GM19035 (cell line): ENCODE results near the gene CREB3L2.
A peak's percentile ranks its signal among the peaks of the same experiment; 100 is the strongest.
"Not testable (repeated sequence)": the region's sequence is repeated elsewhere in the genome, so short reads cannot be mapped to it uniquely, and the experiment has no call there.

Experiments
- ATAC-seq: cut with Tn5 transposase; IDR thresholded peaks from one replicate; pipeline ENCODE4 v1.9.1; 2021; ENCODE audit not compliant: unreplicated experiment

CREB3L2 gene

DNA sequence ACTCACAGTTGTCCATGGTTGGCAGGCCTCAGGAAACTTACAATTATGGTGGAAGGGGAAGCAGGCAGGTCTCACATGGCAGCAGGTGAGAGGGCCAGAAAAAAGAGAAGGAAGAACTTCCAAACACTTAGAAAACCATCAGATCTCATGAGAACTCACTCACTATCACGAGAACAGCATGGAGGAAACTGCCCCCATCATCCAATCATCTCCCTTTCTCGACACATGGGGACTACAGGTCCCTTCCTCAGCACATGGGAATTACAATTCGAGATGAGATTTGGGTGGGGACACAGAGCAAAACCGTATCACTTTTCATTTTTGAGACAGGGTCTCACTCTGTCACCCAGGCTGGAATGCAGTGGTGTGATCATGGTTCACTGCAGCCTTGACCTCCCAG is 12.3 kb upstream of the CREB3L2 start:
- not testable (repeated sequence) for ATAC-seq

DNA sequence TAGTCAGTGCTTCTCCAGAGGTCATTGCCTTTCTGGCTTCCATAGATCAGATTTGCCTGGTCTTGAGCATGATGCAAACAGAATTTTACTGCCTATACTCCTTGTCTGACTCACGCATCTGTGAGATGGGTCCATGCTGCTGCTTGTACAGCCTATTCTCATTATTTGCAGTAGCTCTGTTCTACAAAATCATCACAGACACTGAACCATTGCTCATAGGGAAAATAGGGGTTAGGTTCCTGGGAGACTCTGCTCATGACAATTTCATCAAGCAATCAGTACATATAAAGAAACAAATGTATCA is 7.4 kb upstream of the CREB3L2 start:
- ATAC-seq: no peak

DNA sequence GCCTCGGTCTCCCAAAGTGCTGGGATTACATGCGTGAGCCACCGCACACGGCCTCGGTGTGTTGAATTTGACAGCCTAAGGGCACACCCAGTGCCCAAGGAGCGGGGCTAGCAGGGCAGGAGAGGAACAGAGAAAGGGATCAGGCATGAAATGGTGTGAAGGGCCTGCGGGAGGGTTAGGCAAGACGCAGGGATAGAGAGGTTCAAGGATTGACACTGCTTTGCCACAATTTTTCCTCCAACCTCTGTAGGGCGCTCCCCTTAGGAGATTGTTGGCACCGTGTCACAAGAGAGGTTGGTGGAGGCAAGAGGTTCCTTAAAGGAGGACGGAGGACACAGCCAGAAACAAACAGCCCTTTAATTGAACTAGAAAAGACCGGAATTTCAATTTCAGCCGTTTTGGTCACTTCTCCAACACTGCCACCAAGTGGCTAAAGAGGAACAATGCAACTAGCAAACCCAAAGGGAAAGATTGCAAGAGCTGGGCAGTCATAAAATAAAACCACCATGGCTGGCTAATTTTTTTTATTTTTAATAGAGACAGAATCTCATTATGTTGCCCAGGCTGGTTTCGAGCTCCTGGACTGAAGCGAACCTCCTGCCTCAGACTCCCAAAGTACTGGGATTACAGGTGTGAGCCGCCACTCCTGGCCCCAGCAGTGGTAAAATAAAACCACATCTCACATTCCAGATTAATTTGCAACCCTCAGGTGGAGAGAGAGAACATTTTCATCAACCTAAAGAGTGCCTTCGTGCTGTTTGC is 6.9 kb upstream of the CREB3L2 start:
- no peak for ATAC-seq

DNA sequence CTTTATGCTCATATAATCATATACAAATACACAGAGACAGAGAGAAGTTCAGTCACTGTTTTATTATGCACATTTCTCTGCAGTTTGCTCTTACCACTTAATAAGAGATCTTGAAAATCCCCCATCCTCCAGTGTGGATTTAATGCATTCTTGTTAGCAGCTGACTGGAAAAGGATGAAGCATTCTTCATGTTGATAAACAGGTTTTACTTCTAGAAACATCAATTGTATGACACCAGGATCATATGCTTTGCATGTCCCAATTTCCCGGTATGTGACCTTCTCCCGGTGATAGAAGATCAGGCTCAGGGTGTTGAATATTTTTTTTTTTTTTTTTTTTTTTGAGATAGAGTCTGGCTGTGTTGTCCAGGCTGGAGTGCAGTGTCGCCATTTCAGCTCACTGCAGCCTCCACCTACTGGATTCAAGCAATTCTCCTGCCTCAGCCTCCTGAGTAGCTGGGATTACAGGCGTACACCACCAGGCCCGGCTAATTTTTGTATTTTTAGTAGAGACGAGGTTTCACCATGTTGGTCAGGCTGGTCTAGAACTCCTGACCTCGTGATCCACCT is 6.2 kb upstream of the CREB3L2 start:
- no peak for ATAC-seq

DNA sequence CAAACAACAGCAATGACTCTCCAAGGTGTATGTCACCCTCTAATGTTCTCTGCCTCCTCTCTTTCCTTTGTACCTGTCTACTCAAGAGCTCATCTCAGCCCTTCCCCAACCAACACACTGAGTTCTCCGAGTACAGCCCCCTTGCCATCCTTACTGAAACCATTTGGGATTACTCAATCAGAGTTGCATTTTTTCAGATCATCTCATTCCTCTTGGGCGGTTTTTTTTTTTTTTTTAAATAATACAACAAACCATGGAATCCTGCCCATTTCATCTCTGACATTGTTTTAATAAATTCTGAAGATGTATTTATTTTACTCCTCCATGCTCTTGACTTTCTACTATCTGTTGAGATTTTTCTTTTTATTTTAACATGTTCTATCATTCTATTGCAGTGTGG is 4.2 kb upstream of the CREB3L2 start:
- no peak for ATAC-seq

DNA sequence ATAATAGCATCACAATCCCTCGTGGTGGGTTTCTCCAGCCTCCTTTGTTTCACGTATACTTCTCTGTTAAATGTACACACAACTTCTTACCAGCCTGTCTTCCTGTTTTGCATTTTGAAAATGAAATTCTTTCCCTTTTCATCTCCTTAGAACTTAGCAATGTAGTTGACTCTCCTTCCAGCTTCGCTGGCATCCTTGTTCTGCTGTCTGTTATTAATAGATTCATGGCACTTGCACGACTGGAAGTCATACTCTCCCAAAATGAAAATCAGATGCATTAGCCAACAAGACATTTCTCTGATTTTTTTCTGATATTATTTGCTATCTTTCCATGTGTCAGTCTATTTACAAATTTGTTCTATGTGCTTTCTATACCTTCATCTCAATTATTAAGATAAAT is 3.0 kb upstream of the CREB3L2 start:
- ATAC-seq: no peak

DNA sequence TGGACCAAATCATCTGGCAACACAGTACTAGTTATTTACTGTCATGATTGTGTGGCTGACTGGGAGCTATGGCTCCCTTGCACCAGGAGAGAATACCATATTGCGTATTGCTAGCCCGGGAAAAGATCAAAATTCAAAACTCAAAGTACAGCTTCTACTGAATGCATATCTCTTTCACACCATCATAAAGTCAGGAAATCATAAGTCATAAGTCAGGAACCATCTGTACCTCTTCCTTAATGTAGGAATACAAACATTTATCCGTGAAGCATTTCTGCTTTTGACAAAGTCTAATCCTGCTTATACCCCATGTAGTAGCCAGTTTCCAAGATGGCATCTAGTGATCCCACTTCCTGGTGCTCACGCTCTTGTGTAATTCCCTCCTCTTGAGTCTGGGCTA is 2.2 kb upstream of the CREB3L2 start:
- no peak for ATAC-seq

DNA sequence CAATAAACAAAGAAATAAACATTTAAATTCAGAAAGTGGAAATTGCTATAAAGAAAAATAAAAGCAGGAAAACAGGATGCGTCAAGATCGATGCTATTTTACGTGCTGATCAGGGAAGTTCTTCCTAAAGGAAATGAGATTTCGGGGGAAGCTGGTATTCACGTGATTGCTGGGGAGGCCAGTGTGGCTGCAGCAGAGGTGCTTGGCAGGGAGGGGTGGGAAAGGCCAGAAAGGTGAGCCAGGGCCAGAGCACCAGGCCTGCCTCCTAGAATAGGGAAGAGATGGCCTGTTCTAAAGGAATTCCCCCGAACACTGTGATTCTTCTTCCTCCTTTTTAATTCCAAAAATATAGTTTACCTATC is 923 bp upstream of the CREB3L2 start:
- ATAC-seq: no peak

DNA sequence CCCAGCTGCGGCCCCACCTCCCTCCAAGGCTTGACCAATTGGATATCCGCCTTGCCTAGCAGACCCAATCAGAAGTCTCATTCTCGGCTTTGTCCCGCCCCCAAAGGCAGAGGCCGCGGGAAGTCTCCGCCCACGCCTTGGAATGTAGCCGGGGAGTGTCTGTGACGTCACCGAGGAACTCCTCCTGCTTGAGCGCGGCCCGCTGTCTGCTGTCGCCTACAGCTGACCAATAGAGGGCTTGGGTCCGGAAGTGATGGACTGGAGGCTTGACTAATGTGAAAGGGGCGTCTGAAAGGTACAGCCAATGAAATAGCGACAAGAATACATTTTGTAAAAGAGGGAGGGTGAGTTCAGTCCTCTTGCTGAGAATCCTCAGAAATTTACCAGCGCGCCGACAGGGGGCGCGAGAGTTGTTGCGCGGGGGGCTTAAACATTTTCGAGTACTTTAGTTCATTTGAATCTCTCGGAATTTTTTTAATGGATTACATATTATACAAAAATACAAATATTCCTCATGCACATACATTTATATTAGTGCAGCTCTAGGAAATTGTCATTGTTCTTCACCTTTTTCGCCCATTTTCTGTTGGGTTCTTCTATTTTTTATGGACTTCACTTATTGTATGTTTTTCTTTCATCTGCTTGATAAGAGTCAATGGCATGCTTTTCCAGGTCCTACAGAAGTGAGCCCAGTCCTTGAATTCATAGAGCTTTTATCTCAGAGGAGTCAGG is 376 bp upstream of the CREB3L2 start:
- ATAC-seq: peak; percentile 96

DNA sequence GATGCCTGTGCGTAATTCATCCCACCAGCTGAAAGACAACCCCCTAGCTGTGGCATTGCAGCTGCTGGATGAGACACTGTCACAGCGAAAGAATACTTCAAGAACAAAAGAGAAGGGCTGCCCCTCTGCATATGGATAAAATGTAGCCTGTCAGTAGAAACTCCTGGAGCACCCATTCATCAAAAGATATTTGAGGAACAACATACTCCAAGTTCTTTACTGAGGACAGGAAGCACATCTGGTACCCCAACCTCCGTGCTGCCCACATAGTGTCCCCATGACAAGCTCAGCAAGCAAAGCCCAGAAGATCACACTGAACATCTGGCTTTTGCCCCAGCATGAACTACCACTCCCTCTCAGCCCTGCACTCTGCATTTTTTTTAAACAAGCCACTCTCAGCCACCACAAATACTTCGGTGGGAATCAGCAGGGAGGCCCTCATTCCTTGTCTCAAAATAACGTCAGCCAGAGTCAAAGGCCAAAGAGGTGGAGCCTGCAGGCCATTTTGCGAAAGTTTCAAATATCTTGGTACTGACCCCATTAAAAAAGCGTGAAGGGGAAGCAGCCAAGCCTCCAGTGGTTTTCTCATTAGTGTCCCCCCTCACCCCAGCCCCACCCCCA is 1.7 kb downstream of the CREB3L2 start:
- ATAC-seq: no peak

DNA sequence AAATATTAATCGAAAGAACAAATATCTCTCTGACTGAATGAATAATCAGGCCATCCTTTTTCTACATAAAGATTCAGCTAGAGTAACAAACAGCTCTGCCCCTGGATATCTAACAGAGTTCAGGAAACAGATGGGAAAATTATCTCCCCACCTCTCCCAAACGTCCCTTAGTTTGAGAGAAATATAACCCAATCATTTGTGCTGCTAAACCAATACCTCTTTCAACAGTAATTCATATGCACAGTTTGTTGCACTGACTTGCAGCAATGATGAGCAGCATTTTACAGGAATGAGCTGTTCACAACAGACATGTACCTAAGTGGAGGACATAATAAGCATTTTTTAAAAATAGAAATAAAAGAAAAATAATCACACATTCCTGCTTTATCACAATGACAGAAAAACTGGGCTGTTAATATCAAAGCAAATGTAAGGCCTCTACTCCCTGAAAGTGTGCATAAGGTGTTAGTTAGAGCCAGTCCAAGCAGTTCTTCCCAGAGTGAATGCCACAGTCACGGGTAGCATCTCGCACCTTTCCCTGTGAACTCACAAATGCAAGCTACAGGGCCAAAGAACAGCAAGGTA is 2.3 kb downstream of the CREB3L2 start:
- no peak for ATAC-seq

DNA sequence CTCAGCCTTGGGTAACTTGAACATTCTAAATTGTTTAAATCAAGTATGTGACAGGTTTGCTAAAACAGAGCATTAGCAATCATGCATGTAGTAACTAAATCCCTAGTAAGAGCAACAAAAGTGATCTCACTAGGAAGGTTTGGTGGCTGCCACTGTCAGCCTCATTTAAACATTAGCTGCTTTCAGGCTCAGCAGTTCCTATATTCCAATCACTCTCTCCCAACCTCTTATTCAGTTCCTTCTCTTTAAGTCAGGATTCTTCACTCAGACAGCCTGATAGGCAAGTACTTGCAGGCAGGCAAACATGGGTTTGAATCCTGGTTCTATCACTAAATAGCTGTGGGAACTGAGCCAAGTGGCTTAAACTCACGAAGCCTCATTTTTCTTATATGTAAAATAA is 3.6 kb downstream of the CREB3L2 start:
- ATAC-seq: no peak

DNA sequence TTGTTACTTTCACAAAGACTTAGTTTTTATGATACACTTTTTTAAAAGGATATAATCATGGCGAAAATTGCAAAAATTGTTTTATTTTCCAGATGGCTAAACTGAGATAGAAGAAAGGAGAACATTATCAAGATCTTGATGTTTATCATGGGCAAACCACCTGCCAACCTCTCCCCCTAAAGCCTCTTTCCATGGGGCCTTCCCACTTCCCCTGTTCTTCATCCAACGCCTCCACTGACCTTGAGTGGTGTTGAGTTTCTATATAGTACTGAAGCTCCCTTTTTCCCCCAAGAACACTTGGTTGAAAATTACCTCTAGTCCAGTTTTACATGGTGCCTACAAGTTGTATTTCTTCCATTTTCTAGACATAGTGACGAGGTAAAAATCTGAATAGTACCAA is 5.0 kb downstream of the CREB3L2 start:
- no peak for ATAC-seq

DNA sequence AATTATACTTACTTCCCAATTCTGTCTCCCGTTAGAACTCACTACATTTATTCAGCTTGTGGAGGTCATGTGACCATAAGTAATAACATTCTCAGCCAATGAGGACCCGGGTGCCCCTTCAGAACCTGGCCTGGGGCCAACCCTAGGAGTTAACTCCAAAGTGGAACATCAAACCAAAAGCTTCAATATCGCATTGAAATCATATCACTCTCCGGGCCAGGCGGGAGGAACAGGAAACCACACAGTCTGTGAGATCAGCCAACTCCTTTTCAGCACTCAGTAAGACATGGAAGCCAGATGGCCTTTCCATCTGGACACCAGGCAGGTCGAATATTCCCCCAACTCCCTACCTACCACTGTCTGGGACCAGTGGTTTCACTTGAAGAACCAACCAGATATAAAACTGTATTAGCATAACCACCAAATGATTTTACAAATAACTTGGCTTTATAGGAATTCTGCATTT is 5.5 kb downstream of the CREB3L2 start:
- ATAC-seq: no peak

DNA sequence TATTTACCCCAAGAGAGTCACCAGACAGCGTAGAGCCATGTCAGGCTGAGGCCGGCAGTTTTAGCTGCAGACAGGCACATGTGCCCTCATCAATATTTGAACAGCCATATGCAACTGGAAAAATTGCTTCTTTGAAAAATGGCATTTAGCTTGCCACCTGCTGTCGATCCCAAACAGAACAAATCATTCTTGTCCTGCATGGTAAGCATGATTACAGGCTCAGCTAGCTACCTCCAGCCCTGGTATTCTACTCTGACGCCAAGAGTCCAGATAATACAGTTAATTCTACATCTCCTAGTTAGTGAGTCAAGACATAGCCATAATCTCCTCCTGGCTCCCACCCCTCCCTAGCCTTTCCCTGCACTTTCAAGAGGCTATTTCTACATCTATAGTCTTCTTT is 7.7 kb downstream of the CREB3L2 start:
- ATAC-seq: no peak

DNA sequence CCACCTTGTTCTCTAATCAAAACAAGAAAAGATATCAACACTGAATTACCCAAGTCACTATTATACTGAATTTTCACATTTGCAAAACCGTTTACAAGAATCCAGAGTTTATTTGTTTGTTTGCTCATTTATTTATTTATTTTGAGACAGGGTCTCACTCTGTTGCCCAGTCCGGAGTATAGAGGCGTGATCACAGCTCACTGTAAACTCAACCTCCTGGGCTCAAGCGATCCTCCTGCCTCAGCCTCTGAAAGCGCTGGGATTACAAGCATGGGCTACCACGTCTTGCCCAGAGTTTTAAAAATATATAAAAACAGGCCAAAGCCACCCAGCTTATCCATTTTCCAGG is 8.5 kb downstream of the CREB3L2 start:
- no peak for ATAC-seq

DNA sequence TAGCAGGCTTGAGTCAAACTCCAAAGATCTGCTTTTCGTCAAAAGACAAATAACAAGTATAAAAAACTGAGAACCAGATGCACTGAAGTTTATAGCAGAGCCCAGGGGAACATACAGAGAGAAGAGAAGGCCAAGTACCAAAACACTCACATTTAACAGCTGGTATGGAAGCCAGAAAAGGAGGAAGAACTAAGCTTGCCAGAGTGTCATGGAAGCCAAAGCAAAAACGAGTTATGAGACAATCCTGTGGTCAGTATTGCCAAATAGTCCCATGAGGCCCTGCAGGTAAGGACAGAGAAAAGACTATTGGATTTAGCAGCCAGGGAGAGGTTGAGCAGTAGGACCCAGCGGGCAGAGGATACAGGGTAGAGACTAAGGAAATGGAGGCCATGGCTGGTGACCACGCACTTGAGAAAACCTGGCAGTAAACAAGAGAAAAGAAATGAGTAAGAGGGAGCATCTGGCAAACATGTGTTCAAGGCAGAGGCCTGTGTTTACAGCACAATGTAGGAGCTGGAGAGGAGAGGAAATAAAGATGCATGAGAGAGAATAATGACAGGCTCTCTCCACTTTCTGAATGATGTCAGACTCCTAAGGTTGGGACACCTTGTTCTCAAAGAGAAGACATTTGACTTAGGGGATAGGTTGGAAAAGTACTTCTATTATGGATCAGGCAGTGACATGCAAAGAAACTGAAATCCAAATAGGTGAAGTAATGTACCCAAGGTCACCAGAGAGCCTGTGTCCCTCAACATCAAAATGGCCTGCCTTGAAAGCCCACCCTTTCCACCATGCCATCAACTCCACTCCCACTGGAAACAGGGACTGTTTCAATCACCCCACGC is 9.1 kb downstream of the CREB3L2 start:
- peak; percentile 42 for ATAC-seq

DNA sequence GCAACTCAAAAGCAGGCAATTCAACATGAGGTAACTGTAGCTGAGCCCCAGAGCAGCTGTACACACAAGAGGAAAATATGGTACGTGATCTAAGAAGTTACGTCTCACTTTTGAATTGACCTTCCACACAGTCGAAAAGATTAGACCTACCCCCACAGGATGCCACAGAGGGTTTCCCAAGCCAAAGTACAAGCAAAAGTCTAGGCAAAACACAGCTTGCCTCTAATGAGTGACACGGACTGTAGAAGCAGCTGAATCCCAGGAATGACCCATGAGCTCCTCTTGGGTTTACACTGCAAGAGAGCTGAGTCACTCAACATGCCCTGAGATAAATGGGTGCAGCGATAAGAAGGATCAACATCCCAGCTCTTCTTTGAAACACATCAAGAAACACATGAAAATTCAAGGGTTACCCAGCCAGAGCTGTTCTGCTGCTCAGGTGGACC is 9.8 kb downstream of the CREB3L2 start:
- ATAC-seq: no peak

DNA sequence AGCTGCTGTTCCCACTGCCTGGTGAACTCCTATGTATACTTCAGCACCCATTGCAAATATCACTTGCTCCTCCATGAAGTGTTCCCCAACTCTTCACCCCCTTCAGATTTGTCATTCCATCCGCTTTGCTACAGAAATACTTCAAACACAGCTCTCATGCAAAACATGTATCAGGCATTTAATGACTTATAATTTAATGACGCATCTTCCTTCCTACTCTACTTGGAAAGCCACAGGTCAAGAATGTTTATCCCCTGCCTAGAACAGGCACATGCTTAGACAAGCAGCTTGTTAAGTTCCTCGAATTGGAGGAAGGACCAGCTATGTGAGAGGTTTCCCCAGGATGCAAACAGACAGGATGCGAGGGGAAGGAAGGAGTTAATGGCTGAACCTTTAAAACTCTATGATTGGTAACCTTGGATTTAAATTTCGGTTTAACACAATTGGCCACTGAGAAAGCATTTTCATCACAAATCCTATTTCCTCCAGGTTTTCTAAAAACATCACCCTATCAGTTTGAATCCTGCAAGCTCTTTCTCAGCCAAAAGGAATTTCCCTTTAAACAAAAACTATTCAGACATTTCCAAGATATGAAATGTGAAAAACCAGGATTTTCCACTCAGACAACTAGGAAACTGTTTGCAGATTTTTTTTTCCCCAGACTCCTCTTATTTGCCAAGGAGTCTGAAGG is 11.5 kb downstream of the CREB3L2 start:
- ATAC-seq: no peak

DNA sequence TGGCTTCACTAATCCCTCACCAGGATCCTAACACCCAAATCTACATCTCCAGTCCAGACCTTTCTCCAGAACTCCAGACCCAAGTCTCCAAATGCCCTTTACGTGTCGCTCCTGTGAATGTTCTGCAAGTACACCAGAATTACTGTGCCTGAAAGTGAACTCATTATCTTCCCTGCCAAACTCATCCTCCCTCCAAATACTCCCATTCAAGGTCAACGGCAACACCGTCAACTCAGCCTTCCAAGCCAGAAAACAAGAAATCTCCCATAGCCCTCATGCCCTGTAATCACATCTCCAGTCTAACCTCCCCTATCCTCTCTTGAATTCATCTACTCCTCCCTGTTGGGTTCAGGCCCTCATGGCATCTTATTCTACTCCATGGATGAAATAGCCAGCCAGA is 12.3 kb downstream of the CREB3L2 start:
- no peak for ATAC-seq
